Stomach (tissue), 9 donors: Measurements from ENCODE around the gene TRIM33. TPM values are rescaled to one million over a fixed set of nuclear protein-coding genes. Genes with fewer than 3 reads are reported as not detected.

Source experiments
- DNase-seq, 2 donors: peaks; one replicate each; pipeline versions ENCODE4 v3.0.0 to v3.0.0-alpha.2; 2013 to 2019
- H3K27ac ChIP-seq, 5 donors: fragments of 200-600 bp in 4 of 5; sonication (generic) in 4 of 5; one replicate each; pipeline ENCODE4 v1.5.1; 2013 to 2019; ENCODE audit warnings: mild to moderate bottlenecking in 1 of 5, moderate library complexity in 1 of 5
- H3K27me3 ChIP-seq, 3 donors: fragments of 200-600 bp; sonication (generic); one replicate each; pipeline ENCODE4 v1.5.1; 2017 to 2019; ENCODE audit warnings: mixed run types in 1 of 3
- H3K36me3 ChIP-seq, 4 donors: fragments of 200-600 bp; sonication (generic); 1 replicate in 3 of 4; 2 replicates in 1 of 4; pipeline ENCODE4 v1.5.1; 2016 to 2019
- H3K4me1 ChIP-seq, 4 donors: fragments of 200-600 bp; sonication (generic); one replicate each; pipeline ENCODE4 v1.5.1; 2016 to 2019
- H3K4me3 ChIP-seq, 4 donors: fragments of 200-600 bp; sonication (generic) in 3 of 4; one replicate each; pipeline ENCODE4 v1.5.1; 2016 to 2019; ENCODE audit warnings: mild to moderate bottlenecking in 1 of 4
- H3K9me3 ChIP-seq, 4 donors: fragments of 200-600 bp; sonication (generic); one replicate each; pipeline ENCODE4 v1.5.1; 2016 to 2019
- CTCF ChIP-seq, 7 experiments: fragments of 450-650 bp in 4 of 7; fragments of 200-600 bp in 3 of 7; sonication (generic) in 3 of 7; IDR thresholded peaks; one replicate each; pipeline ENCODE4 v1.5.1; 2016 to 2019; ENCODE audit warnings: antibody characterized with exemption in 7 of 7, control low read depth in 2 of 7, mild to moderate bottlenecking in 1 of 7
- EP300 ChIP-seq: sonication (generic); formaldehyde crosslinking; IDR thresholded peaks from one replicate; pipeline ENCODE4 v1.6.1; 2017; ENCODE audit warnings: antibody characterized with exemption
- POLR2A ChIP-seq, 4 donors: fragments of 450-650 bp; IDR thresholded peaks; one replicate each; pipeline ENCODE4 v1.6.1; 2016; ENCODE audit warnings: antibody characterized with exemption in 4 of 4, control low read depth in 2 of 4, mild to moderate bottlenecking in 1 of 4, moderate library complexity in 1 of 4
- POLR2AphosphoS5 ChIP-seq, 3 donors: sonication (generic); formaldehyde crosslinking; IDR thresholded peaks; one replicate each; pipeline ENCODE4 v1.6.1; 2016; ENCODE audit warnings: antibody characterized with exemption in 3 of 3
- WGBS, 5 donors: extraction: QIAGEN DNeasy Blood & Tissue Kit in 3 of 5; methylation state at CpG; one replicate each; pipeline versions ENCODE4 v1.1.5 to v1.1.7; 2013 to 2018; 5-methylcytosine and 5-hydroxymethylcytosine counted together
- intact Hi-C: fragments of 100-400 bp; cut with DNase I; formaldehyde crosslinking; loops from one replicate; pipeline ENCODE4 v1.15.1; 2023; ENCODE audit warnings: low total_unique reads
- polyA plus RNA-seq, 3 donors: library from polyadenylated mRNA; stranded (reverse); fragments of 200-250 nt; gene quantifications; one replicate each; pipeline ENCODE4 v1.2.3, GENCODE V29; 2013
- total RNA-seq, 5 donors: library from RNA; depleted of rRNA; stranded (reverse); fragments of >200 nt; gene quantifications; one replicate each; pipeline versions ENCODE4 v1.1.0 to v1.2.3, GENCODE V29; 2014 to 2016
- donor health status: healthy with polysubstance abuse.
- donor health status: Bipolar disorder and iron deficiency.
- donor health status: healthy.

The TRIM33 gene
- total and polyA plus RNA-seq, 8 donors: 7.2 to 211 (median 40.5) TPM

GRCh38 chr1:114499478-114499877, 11.5 kb downstream of the TRIM33 start:
- DNase-seq: no peak
- H3K27me3 ChIP-seq: no peaks in the 10 kb centered on the region
- TF ChIP-seq EP300 (no peak), POLR2A (IDR thresholded peaks at IDR 0.05) (no peak), POLR2AphosphoS5 (IDR thresholded peaks at IDR 0.05) (no peak), CTCF (IDR thresholded peaks at IDR 0.05) (no peak)
- no peaks in the 10 kb centered on the region for H3K9me3 ChIP-seq
- H3K4me1 ChIP-seq: peaks cover 20 to 57% (median 37%) of the 10 kb centered on the region in 4 donors
- H3K36me3 ChIP-seq: no peaks in the 10 kb centered on the region
- H3K27ac ChIP-seq: no peak overlapping the region
- no peak overlapping the region for H3K4me3 ChIP-seq
- intact Hi-C loops: no loop called here

GRCh38 chr1:114496089-114496488, 14.9 kb downstream of the TRIM33 start:
- no peak overlapping the region for H3K4me3 ChIP-seq

GRCh38 chr1:114495486-114495885, 15.5 kb downstream of the TRIM33 start:
- Histone ChIP-seq H3K9me3 (peaks cover 0 to 6% (median 0%) of the 10 kb centered on the region in 4 donors), H3K4me3 (no peak overlapping the region), H3K36me3 (no peaks in the 10 kb centered on the region), H3K4me1 (peaks cover 20 to 40% (median 27%) of the 10 kb centered on the region in 4 donors), H3K27me3 (no peaks in the 10 kb centered on the region), H3K27ac (no peak overlapping the region)
- intact Hi-C loops: no loop called here
- TF ChIP-seq POLR2AphosphoS5 (IDR thresholded peaks at IDR 0.05) (no peak), EP300 (no peak), CTCF (IDR thresholded peaks at IDR 0.05) (no peak), POLR2A (IDR thresholded peaks at IDR 0.05) (no peak)
- WGBS, 5 donors: 23 to 42% (median 27%) methylated on average over 2 of the region's 2 CpGs
- no peak for DNase-seq

More at GRCh38 chr1:114496089-114496488, 14.9 kb downstream of the TRIM33 start:
- intact Hi-C loops: no loop called here
- 38 to 54% (median 46%) methylated on average over 1 of the region's 1 CpG for WGBS, 5 donors
- no peak for TF ChIP-seq CTCF (IDR thresholded peaks at IDR 0.05)
- TF ChIP-seq EP300: no peak
- no peak for TF ChIP-seq POLR2A (IDR thresholded peaks at IDR 0.05)
- no peak for TF ChIP-seq POLR2AphosphoS5 (IDR thresholded peaks at IDR 0.05)
- DNase-seq: no peak
- Histone ChIP-seq H3K9me3 (peaks cover 0 to 6% (median 0%) of the 10 kb centered on the region in 4 donors), H3K4me1 (peaks cover 20 to 40% (median 27%) of the 10 kb centered on the region in 4 donors), H3K27me3 (no peaks in the 10 kb centered on the region), H3K27ac (no peak overlapping the region), H3K36me3 (no peaks in the 10 kb centered on the region)

- TF ChIP-seq CTCF (IDR thresholded peaks at IDR 0.05): no peak
- TF ChIP-seq EP300: no peak
- intact Hi-C loops: no loop called here
- Histone ChIP-seq H3K27ac (no peak overlapping the region), H3K36me3 (no peaks in the 10 kb centered on the region), H3K4me3 (no peak overlapping the region), H3K9me3 (peaks cover 0 to 6% (median 0%) of the 10 kb centered on the region in 4 donors), H3K27me3 (no peaks in the 10 kb centered on the region), H3K4me1 (peaks cover 20 to 50% (median 33%) of the 10 kb centered on the region in 4 donors)
- 54 to 69% (median 67%) methylated on average over 1 of the region's 1 CpG for WGBS, 5 donors
- no peak for DNase-seq
Measured at GRCh38 chr1:114492978-114493377, 18.0 kb downstream of the TRIM33 start.
